SIG-M5 treated with dmso at 0.1 percent for 504 hours (cell line): Measurements from ENCODE around the gene IL37.

Experiments used
- DNase-seq: peaks from one replicate; lab custom pipeline; 2025; ENCODE audit not compliant: unreplicated experiment; lab: John Stamatoyannopoulos, UW

IL37 gene

DNA sequence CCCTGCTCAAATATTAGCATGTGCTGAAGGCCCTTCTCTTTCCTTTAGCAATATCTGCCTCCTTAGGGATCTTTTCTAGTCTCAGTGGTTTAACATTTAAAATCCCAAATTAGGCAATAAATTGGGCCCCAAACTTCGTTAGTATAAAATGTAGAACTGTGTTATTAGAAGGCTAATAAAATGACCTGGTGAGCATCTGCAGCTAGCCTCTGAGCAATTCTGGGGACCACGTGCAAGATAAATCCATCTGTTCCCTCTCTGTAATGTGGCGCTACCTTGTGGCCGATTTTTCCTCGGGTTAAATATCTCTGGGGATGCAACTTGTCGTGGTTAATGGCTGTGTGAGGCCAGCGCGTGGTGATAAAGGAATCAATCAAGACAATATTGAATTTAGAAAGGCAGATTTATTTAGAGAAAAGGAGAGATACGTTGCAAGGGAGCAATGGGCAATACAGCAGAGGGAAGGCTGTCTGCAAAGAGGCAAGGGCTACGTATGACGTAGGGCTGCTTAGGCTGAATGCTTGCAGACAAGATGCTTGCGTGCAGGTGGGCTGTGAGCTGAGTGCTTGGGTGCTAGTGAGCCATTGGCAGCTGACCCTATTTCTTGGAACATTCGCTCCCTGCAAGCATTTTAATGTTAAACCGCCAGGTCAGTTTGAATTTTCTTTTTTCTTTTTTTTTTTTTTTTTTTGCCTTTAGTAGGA lies 48.3 kb downstream of the IL37 start:
- peak; percentile 12 for DNase-seq

DNA sequence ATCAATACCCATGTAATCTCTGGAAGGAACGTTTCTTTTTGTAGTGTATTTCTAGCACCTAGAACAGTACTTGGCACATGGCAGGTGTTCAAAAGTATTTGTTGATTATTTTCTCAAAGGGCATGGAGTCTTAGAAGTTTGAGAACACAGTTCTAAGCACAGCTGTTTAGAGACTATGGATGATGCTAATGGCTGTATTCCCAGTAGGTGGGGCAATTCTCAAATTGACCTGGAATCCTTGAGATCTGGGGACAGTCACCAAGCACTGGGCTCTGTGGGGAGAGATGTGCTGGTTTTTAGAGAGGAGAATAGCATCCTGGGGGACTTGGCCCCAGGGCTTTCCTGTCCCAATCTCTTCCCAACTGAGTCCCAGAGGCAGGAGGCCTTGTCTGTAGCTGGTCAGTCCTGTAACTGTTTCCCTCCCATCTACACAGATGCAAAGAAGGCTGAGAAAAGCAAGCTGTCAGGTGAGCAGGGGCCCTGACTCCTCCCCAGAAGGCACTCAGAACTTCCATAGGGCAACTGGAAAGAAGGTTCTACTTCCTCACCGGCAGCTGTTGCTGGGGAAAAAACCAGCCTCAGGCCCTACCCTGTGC lies 49.4 kb downstream of the IL37 start:
- no peak for DNase-seq

DNA sequence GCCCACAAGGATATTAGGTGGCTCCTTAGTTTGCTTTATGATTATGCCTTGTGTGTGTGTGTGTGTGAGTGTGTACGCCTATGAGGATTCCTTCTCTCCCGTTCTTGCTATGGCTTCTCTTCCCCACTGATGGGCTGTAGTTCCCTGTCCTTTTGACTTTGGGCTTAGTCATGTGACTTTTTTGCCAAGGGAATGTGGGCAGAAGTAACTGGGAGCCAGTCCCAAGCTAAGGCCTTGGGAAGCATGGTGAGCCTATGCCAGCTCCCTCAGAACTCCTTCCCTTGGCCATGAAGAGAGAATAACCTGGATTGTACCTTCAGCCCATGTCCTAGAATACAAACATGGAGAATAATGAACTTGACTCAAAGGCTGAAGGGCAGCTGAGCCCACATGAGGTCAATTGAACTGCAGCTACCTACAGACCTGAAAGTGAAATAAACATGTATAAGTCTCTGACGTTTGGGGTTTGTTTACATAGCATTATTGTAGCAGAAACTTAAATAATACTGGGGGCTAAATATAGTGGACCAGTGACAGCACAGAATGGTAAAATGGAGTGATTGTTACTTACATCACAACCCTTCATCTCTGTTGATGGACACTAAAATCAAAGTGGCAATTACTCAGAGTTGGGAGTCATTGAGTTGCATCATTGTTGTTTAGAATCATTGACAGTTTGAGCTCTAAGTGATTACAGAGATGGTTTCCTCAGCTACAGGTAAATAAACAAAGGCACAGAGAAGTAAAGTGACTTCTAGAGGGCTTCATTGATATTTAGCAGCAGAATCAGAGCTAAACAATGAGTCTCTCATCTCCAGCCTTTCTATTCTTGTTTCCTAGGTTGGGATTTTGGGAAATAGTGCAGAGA lies 51.6 kb downstream of the IL37 start:
- DNase-seq, result no peak

DNA sequence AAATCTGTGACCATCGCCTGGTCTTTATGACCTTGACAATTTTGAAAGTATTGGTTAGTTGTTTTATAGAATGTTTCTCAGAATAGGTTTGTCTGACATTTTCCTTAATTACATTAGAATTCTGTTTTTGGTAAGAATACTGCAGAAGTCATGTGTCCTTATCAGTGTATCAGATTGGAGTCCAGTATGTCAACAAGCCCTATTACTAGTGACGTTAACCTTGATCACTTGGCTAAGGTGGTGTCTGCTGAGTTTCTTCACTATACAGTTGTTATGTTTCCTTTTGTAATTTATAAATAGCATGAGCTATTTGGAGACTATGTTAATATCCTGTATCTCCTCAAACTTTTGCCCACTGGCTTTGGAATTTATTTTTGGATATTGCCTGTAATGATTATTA lies 56.1 kb downstream of the IL37 start:
- DNase-seq, result no peak
